Heart left ventricle (tissue), 16 donors: ENCODE data around the gene AQP3. TPM values are rescaled to one million over a fixed set of nuclear protein-coding genes. Genes with fewer than 3 reads are reported as not detected.

Experiments
- ATAC-seq, 4 donors: fragments of 200-7000 bp; cut with Tn5 transposase; one replicate each; pipeline ENCODE4 v1.9.1; 2020 to 2022; ENCODE audit warnings: moderate library complexity in 4 of 4, mild to moderate bottlenecking in 3 of 4, moderate number of reproducible peaks in 1 of 4
- DNase-seq, 5 donors: peaks; one replicate each; pipeline ENCODE4 v3.0.0-alpha.2; 2020
- H3K27ac ChIP-seq, 12 donors: fragments of 200-600 bp; sonication (generic) in 4 of 12; one replicate each; pipeline versions ENCODE4 v1.5.0 to v1.8.0; 2016 to 2022; ENCODE audit warnings: mild to moderate bottlenecking in 2 of 12
- H3K27me3 ChIP-seq, 9 donors: fragments of 200-600 bp; sonication (generic) in 2 of 9; one replicate each; pipeline versions ENCODE4 v1.5.1 to v1.8.0; 2016 to 2022; ENCODE audit warnings: mild to moderate bottlenecking in 3 of 9
- H3K36me3 ChIP-seq, 9 donors: fragments of 200-600 bp; sonication (generic) in 2 of 9; one replicate each; pipeline versions ENCODE4 v1.5.0 to v1.8.0; 2018 to 2022; ENCODE audit warnings: mild to moderate bottlenecking in 2 of 9
- H3K4me1 ChIP-seq, 12 donors: fragments of 200-600 bp; sonication (generic) in 4 of 12; one replicate each; pipeline versions ENCODE4 v1.5.0 to v1.8.0; 2016 to 2022; ENCODE audit warnings: mild to moderate bottlenecking in 3 of 12
- H3K4me3 ChIP-seq, 12 donors: fragments of 200-600 bp; sonication (generic) in 4 of 12; one replicate each; pipeline versions ENCODE4 v1.5.0 to v1.8.0; 2017 to 2022; ENCODE audit warnings: mild to moderate bottlenecking in 9 of 12, moderate library complexity in 4 of 12
- H3K9me3 ChIP-seq, 12 donors: fragments of 200-600 bp; sonication (generic) in 4 of 12; one replicate each; pipeline versions ENCODE4 v1.5.0 to v1.8.0; 2016 to 2022; ENCODE audit warnings: mild to moderate bottlenecking in 1 of 12
- POLR2A ChIP-seq, 2 donors: fragments of 450-650 bp; IDR thresholded peaks; one replicate each; pipeline ENCODE4 v1.6.1; 2017; ENCODE audit warnings: antibody characterized with exemption in 2 of 2, mild to moderate bottlenecking in 2 of 2, moderate library complexity in 2 of 2
- WGBS, 4 donors: extraction: QIAGEN DNeasy Blood & Tissue Kit in 2 of 4; methylation state at CpG; one replicate each; pipeline versions ENCODE4 v1.1.5 to v1.1.7; 2013 to 2018; 5-methylcytosine and 5-hydroxymethylcytosine counted together
- intact Hi-C, 10 donors: fragments of 100-400 bp; cut with DNase I; formaldehyde crosslinking; loops; one replicate each; pipeline versions ENCODE4 v1.11.1 to v1.14.2; 2022
- polyA plus RNA-seq, 2 donors: library from polyadenylated mRNA; stranded (reverse); fragments of 200-250 nt; gene quantifications; one replicate each; pipeline ENCODE4 v1.2.3, GENCODE V29; 2013
- total RNA-seq, 9 donors: library from RNA; depleted of rRNA in 2 of 9; stranded (reverse); fragments of >200 nt in 2 of 9; fragmentation: NEBNext Ultra II Directional in 3 of 9; extraction: Animal tissue kit (Norgen Biotek cat#: 25700) in 3 of 9; gene quantifications; one replicate each; pipeline versions ENCODE4 v1.1.0 to v1.2.4, GENCODE V29; 2016 to 2023
- TF ChIP-seq, protein P1 (sequence below), 12 donors: fragments of 200-600 bp; sonication (generic) in 4 of 12; IDR thresholded peaks; one replicate each; pipeline versions ENCODE4 v1.5.0 to v1.8.0; 2018 to 2022; ENCODE audit warnings: antibody characterized with exemption in 12 of 12, mild to moderate bottlenecking in 5 of 12
- donor health status: ischemic (EF 13 %, LVEDD 7.1; RV severe dilation, severe dysfunction).
- donor health status: healthy with polysubstance abuse.
- donor health status: DM: no; HTN: yes; CAD: no.
- donor health status: DM: no; HTN: no; CAD: no.
- donor health status: ischemic (EF 25% LVEDD 6.9; RV normal size, moderate dysfunction).
- donor health status: ischemic (EF 25% LVEDD 5.7; RV mildly dilated, moderate dysfunction).
- donor health status: healthy.
- donor health status: DM: yes; HTN: yes; CAD: no.
- donor health status: ischemic (EF 35%, LVEDD 5.7; RV mildly dilated, moderate dysfunction).
- donor health status: nonischemic (EF 11% LVEDD 7.7; RV severe dilation, severe dysfunction).
- donor health status: DM: yes; HTN: yes; CAD: no.
- donor health status: PGD.
- donor health status: ischemic (EF 29% LVEDD 5.4; RV normal size, mild dysfunction).
- donor health status: nonischemic (EF 23%, LVEDD 6.1; RV moderate dilation, normal function).

Gene AQP3
- total and polyA plus RNA-seq, 11 donors, result 6.0 to 116 (median 13.3) TPM

DNA sequence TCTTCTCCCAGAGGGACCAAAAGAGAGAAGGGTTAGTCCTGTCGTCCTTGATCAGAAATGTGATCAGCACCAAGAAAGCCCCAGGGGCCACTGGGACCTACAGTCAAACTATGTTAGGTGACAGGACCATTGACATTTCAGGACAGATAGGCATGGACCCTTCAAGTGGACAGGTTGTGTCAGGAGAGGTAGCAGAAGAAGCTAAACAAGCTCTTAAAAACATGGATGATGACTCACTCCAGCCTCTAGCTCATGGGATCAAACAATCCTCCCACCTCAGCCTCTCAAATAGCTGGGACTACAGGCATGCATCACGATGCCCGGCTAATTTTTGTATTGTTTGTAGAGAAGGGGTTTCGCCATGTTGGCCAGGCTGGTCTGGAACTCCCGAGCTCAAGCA lies 2.3 kb upstream of the AQP3 start:
- Histone ChIP-seq H3K36me3 (no peaks in the 10 kb centered on the region), H3K27ac (no peak overlapping the region), H3K4me3 (no peak overlapping the region), H3K4me1 (peaks cover 0 to 32% (median 12%) of the 10 kb centered on the region in 12 donors), H3K27me3 (no peaks in the 10 kb centered on the region), H3K9me3 (no peaks in the 10 kb centered on the region)
- TF ChIP-seq, protein P1, sequence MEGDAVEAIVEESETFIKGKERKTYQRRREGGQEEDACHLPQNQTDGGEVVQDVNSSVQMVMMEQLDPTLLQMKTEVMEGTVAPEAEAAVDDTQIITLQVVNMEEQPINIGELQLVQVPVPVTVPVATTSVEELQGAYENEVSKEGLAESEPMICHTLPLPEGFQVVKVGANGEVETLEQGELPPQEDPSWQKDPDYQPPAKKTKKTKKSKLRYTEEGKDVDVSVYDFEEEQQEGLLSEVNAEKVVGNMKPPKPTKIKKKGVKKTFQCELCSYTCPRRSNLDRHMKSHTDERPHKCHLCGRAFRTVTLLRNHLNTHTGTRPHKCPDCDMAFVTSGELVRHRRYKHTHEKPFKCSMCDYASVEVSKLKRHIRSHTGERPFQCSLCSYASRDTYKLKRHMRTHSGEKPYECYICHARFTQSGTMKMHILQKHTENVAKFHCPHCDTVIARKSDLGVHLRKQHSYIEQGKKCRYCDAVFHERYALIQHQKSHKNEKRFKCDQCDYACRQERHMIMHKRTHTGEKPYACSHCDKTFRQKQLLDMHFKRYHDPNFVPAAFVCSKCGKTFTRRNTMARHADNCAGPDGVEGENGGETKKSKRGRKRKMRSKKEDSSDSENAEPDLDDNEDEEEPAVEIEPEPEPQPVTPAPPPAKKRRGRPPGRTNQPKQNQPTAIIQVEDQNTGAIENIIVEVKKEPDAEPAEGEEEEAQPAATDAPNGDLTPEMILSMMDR (IDR thresholded peaks at IDR 0.05), result no peak
- no peak for TF ChIP-seq POLR2A (IDR thresholded peaks at IDR 0.05)
- ATAC-seq (no peak), DNase-seq (no peak)
- 77 to 99% (median 94%) methylated on average over 5 of the region's 5 CpGs for WGBS, 4 donors
- intact Hi-C loops, result loop anchor here in 4 of 10 donors (5.0 to 10.0 kb wide), 4 partner anchors 37 to 165 kb away; partner anchors contain the start of gene AQP7 (in 1 of the 4)

DNA sequence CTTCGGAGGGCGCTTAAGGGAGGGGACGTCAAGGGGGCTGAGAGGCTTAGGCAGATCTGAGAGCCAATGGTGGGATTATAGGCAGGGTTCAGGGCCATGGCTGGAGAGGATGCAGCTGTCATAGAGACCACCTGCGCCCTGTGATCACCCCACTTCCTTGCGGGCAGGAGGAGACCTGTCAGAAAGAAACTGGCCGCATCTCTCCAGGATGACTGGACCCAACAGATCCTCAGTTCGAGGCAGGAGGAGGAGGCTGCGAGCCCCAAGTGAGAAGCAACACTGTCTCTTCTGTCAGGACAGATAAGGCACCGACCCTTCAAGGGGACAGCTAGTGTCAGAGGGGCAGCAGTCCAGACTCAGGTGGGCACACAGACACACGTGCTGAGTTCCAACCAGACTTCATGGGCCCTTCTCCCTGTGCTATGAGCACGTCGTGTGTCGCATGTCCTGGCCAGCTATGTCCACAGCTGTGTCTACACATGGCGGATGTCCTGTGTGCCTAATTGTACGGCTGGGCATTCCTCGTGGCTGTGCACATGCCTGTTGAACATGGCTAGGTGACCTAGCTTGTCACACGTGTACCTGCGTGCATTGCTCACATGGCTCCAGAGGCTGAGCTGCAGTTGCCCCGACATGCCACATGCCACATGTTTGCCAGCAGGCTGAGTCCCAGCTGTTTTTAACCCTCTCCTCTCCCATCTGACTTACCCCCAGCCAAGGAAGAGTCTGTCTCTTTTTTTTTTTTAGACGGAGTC lies 583 bp upstream of the AQP3 start:
- H3K27ac ChIP-seq, result peak overlapping the region in 10 of 12 donors; percentile 38 to 80 (median 66)
- H3K4me3 ChIP-seq, result peak overlapping the region; percentile 26 to 67 (median 58)
- ATAC-seq, result no peak
- DNase-seq, result no peak
- TF ChIP-seq, protein P1 (IDR thresholded peaks at IDR 0.05), result no peak
- no peak for TF ChIP-seq POLR2A (IDR thresholded peaks at IDR 0.05)
- no peaks in the 10 kb centered on the region for H3K27me3 ChIP-seq
- H3K9me3 ChIP-seq, result no peaks in the 10 kb centered on the region
- intact Hi-C loops, result loop anchor here in 1 of 10 donors (5.0 kb wide), 1 partner anchor 71 kb away; no protein-coding TSS in a partner anchor
- peaks cover 0 to 30% (median 12%) of the 10 kb centered on the region in 12 donors for H3K4me1 ChIP-seq
- H3K36me3 ChIP-seq, result peaks cover 0 to 5% (median 0%) of the 10 kb centered on the region in 9 donors
- 29 to 46% (median 38%) methylated on average over 17 to 20 of the region's 20 CpGs for WGBS, 4 donors

- Histone ChIP-seq H3K27ac (peak overlapping the region in 10 of 12 donors; percentile 38 to 80 (median 66)), H3K4me3 (peak overlapping the region; percentile 26 to 67 (median 58))
- TF ChIP-seq POLR2A (IDR thresholded peaks at IDR 0.05), result no peak
- TF ChIP-seq, protein P1 (IDR thresholded peaks at IDR 0.05), result no peak
These were observed 1.0 kb downstream of the AQP3 start for GRCh38 chr9:33446240-33446945.

More at GRCh38 chr9:33446240-33446945, 1.0 kb downstream of the AQP3 start:
- 60 to 61% (median 61%) methylated on average over 12 of the region's 12 CpGs for WGBS, 4 donors
- Histone ChIP-seq H3K27me3 (no peaks in the 10 kb centered on the region), H3K4me1 (peaks cover 0 to 27% (median 12%) of the 10 kb centered on the region in 12 donors), H3K36me3 (peaks cover 0 to 5% (median 0%) of the 10 kb centered on the region in 9 donors), H3K9me3 (no peaks in the 10 kb centered on the region)
- no peak for DNase-seq
- ATAC-seq, result peak in 3 of 4 donors; percentile 3 to 45 (median 28)
- intact Hi-C loops, result loop anchor here in 1 of 10 donors (5.0 kb wide), 1 partner anchor 69 kb away; no protein-coding TSS in a partner anchor
